Heart left ventricle (tissue), 16 donors: ENCODE results near the gene ATXN2. TPM values are rescaled to one million over a fixed set of nuclear protein-coding genes. Genes with fewer than 3 reads are reported as not detected.
"Not testable (repeated sequence)": the region's sequence is repeated elsewhere in the genome, so short reads cannot be mapped to it uniquely, and the experiment has no call there.

Experiments
- ATAC-seq, 4 donors: fragments of 200-7000 bp; cut with Tn5 transposase; one replicate each; pipeline ENCODE4 v1.9.1; 2020 to 2022; ENCODE audit warnings: moderate library complexity in 4 of 4, mild to moderate bottlenecking in 3 of 4, moderate number of reproducible peaks in 1 of 4
- DNase-seq, 5 donors: peaks; one replicate each; pipeline ENCODE4 v3.0.0-alpha.2; 2020
- H3K27ac ChIP-seq, 12 donors: fragments of 200-600 bp; sonication (generic) in 4 of 12; one replicate each; pipeline versions ENCODE4 v1.5.0 to v1.8.0; 2016 to 2022; ENCODE audit warnings: mild to moderate bottlenecking in 2 of 12
- H3K27me3 ChIP-seq, 9 donors: fragments of 200-600 bp; sonication (generic) in 2 of 9; one replicate each; pipeline versions ENCODE4 v1.5.1 to v1.8.0; 2016 to 2022; ENCODE audit warnings: mild to moderate bottlenecking in 3 of 9
- H3K36me3 ChIP-seq, 9 donors: fragments of 200-600 bp; sonication (generic) in 2 of 9; one replicate each; pipeline versions ENCODE4 v1.5.0 to v1.8.0; 2018 to 2022; ENCODE audit warnings: mild to moderate bottlenecking in 2 of 9
- H3K4me1 ChIP-seq, 12 donors: fragments of 200-600 bp; sonication (generic) in 4 of 12; one replicate each; pipeline versions ENCODE4 v1.5.0 to v1.8.0; 2016 to 2022; ENCODE audit warnings: mild to moderate bottlenecking in 3 of 12
- H3K4me3 ChIP-seq, 12 donors: fragments of 200-600 bp; sonication (generic) in 4 of 12; one replicate each; pipeline versions ENCODE4 v1.5.0 to v1.8.0; 2017 to 2022; ENCODE audit warnings: mild to moderate bottlenecking in 9 of 12, moderate library complexity in 4 of 12
- H3K9me3 ChIP-seq, 12 donors: fragments of 200-600 bp; sonication (generic) in 4 of 12; one replicate each; pipeline versions ENCODE4 v1.5.0 to v1.8.0; 2016 to 2022; ENCODE audit warnings: mild to moderate bottlenecking in 1 of 12
- POLR2A ChIP-seq, 2 donors: fragments of 450-650 bp; IDR thresholded peaks; one replicate each; pipeline ENCODE4 v1.6.1; 2017; ENCODE audit warnings: antibody characterized with exemption in 2 of 2, mild to moderate bottlenecking in 2 of 2, moderate library complexity in 2 of 2
- whole genome bisulfite sequencing, 4 donors: extraction: QIAGEN DNeasy Blood & Tissue Kit in 2 of 4; methylation state at CpG; one replicate each; pipeline versions ENCODE4 v1.1.5 to v1.1.7; 2013 to 2018; 5-methylcytosine and 5-hydroxymethylcytosine counted together
- intact Hi-C, 10 donors: fragments of 100-400 bp; cut with DNase I; formaldehyde crosslinking; loops; one replicate each; pipeline versions ENCODE4 v1.11.1 to v1.14.2; 2022
- polyA plus RNA-seq, 2 donors: library from polyadenylated mRNA; stranded (reverse); fragments of 200-250 nt; gene quantifications; one replicate each; pipeline ENCODE4 v1.2.3, GENCODE V29; 2013
- total RNA-seq, 9 donors: library from RNA; depleted of rRNA in 2 of 9; stranded (reverse); fragments of >200 nt in 2 of 9; fragmentation: NEBNext Ultra II Directional in 3 of 9; extraction: Animal tissue kit (Norgen Biotek cat#: 25700) in 3 of 9; gene quantifications; one replicate each; pipeline versions ENCODE4 v1.1.0 to v1.2.4, GENCODE V29; 2016 to 2023
- TF ChIP-seq, protein P1 (sequence below), 12 donors: fragments of 200-600 bp; sonication (generic) in 4 of 12; IDR thresholded peaks; one replicate each; pipeline versions ENCODE4 v1.5.0 to v1.8.0; 2018 to 2022; ENCODE audit warnings: antibody characterized with exemption in 12 of 12, mild to moderate bottlenecking in 5 of 12
- donor health status: ischemic (EF 13 %, LVEDD 7.1; RV severe dilation, severe dysfunction).
- donor health status: healthy with polysubstance abuse.
- donor health status: DM: no; HTN: yes; CAD: no.
- donor health status: DM: no; HTN: no; CAD: no.
- donor health status: ischemic (EF 25% LVEDD 6.9; RV normal size, moderate dysfunction).
- donor health status: ischemic (EF 25% LVEDD 5.7; RV mildly dilated, moderate dysfunction).
- donor health status: healthy.
- donor health status: DM: yes; HTN: yes; CAD: no.
- donor health status: ischemic (EF 35%, LVEDD 5.7; RV mildly dilated, moderate dysfunction).
- donor health status: nonischemic (EF 11% LVEDD 7.7; RV severe dilation, severe dysfunction).
- donor health status: DM: yes; HTN: yes; CAD: no.
- donor health status: PGD.
- donor health status: ischemic (EF 29% LVEDD 5.4; RV normal size, mild dysfunction).
- donor health status: nonischemic (EF 23%, LVEDD 6.1; RV moderate dilation, normal function).

Gene ATXN2
- total and polyA plus RNA-seq, 11 donors: 23.6 to 59.3 (median 46.8) TPM

DNA sequence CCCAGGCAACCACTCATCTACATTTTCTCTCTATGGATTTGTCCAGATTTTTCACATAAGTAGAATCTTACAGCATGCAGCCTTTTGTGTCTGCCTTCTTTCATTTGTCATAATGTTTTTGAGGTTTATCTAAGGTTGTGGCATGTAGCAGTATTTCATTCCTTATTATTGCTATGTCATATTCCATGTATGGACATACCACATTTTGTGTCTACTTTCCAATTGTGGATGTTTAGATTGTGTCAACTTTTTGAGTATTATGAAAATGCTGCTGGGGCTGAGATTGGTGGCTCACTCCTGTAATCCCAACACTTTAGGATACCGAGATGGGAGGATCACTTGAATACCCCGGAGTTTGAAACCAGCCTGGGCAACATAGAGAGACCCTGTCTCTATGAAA lies 3.2 kb upstream of the ATXN2 start:
- H3K27me3 ChIP-seq: no peaks in the 10 kb centered on the region
- 96 to 98% (median 98%) methylated on average over 2 of the region's 2 CpGs for WGBS, 4 donors
- intact Hi-C loops: no loop called here

DNA sequence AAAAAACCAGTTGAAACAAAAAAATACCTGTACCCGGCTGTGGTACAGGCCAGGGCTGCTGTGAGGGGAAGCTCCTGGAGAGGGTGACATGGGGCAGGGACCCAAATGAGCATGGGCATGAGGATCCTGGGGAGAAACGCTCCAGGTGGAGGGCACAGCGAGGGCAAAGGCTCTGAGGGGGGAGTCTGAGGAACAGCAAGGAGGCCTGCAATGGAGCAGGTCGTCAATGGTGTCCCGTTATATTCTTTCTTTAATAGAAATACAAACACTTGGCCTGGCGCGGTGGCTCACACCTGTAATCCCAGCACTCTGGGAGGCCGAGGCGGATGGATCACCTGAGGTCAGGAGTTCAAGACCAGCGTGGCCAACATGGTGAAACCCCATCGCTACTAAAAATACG lies 1.9 kb upstream of the ATXN2 start:
- H3K27me3 ChIP-seq, H3K36me3 ChIP-seq, H3K4me3 ChIP-seq, H3K9me3 ChIP-seq, DNase-seq, H3K27ac ChIP-seq, intact Hi-C loops, ATAC-seq: not testable (repeated sequence)
- WGBS, 4 donors: 95 to 98% (median 97%) methylated on average over 12 of the region's 12 CpGs
- H3K4me1 ChIP-seq: peaks cover 0 to 29% (median 19%) of the 10 kb centered on the region in 12 donors

More for the DNA sequence above, 3.2 kb upstream of the ATXN2 start:
- no peak overlapping the region for H3K4me3 ChIP-seq
- no peak for DNase-seq
- no peak overlapping the region for H3K27ac ChIP-seq
- H3K9me3 ChIP-seq: no peaks in the 10 kb centered on the region
- no peaks in the 10 kb centered on the region for H3K36me3 ChIP-seq
- peaks cover 0 to 16% (median 8%) of the 10 kb centered on the region in 12 donors for H3K4me1 ChIP-seq
- ATAC-seq: no peak
- TF ChIP-seq POLR2A (IDR thresholded peaks at IDR 0.05): no peak
- TF ChIP-seq, protein P1, sequence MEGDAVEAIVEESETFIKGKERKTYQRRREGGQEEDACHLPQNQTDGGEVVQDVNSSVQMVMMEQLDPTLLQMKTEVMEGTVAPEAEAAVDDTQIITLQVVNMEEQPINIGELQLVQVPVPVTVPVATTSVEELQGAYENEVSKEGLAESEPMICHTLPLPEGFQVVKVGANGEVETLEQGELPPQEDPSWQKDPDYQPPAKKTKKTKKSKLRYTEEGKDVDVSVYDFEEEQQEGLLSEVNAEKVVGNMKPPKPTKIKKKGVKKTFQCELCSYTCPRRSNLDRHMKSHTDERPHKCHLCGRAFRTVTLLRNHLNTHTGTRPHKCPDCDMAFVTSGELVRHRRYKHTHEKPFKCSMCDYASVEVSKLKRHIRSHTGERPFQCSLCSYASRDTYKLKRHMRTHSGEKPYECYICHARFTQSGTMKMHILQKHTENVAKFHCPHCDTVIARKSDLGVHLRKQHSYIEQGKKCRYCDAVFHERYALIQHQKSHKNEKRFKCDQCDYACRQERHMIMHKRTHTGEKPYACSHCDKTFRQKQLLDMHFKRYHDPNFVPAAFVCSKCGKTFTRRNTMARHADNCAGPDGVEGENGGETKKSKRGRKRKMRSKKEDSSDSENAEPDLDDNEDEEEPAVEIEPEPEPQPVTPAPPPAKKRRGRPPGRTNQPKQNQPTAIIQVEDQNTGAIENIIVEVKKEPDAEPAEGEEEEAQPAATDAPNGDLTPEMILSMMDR (IDR thresholded peaks at IDR 0.05): no peak

DNA sequence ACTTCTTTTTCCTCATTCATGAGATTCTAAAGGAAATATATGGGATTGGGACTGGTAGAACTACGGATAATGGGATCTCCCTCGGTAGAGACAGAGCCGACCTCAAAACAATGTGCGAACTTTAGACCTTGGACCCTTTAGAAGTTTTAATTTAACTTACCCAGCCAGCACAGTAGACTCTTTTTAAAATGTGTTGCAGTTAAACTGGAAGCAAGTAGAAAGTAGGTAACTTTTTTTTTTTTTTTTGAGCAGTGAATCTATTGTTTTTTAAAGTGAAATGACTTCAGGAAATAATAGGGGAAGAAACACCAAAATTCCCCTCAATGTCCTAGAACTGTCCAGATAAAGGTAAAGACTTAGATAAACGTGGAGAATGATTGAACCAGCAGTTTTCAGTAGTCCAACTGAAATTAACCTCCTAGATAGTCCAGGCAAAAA lies 1.1 kb upstream of the ATXN2 start:
- Histone ChIP-seq H3K9me3 (no peaks in the 10 kb centered on the region), H3K27ac (peak overlapping the region; percentile 93 to 100 (median 98)), H3K4me1 (peaks cover 0 to 37% (median 25%) of the 10 kb centered on the region in 12 donors), H3K4me3 (peak overlapping the region; percentile 72 to 98 (median 96)), H3K27me3 (no peaks in the 10 kb centered on the region), H3K36me3 (no peaks in the 10 kb centered on the region)
- ATAC-seq (no peak), DNase-seq (no peak)
- intact Hi-C loops: no loop called here
- no peak for TF ChIP-seq POLR2A (IDR thresholded peaks at IDR 0.05)
- TF ChIP-seq, protein P1 (IDR thresholded peaks at IDR 0.05): no peak
- 8 to 10% (median 9%) methylated on average over 5 of the region's 5 CpGs for WGBS, 4 donors

DNA sequence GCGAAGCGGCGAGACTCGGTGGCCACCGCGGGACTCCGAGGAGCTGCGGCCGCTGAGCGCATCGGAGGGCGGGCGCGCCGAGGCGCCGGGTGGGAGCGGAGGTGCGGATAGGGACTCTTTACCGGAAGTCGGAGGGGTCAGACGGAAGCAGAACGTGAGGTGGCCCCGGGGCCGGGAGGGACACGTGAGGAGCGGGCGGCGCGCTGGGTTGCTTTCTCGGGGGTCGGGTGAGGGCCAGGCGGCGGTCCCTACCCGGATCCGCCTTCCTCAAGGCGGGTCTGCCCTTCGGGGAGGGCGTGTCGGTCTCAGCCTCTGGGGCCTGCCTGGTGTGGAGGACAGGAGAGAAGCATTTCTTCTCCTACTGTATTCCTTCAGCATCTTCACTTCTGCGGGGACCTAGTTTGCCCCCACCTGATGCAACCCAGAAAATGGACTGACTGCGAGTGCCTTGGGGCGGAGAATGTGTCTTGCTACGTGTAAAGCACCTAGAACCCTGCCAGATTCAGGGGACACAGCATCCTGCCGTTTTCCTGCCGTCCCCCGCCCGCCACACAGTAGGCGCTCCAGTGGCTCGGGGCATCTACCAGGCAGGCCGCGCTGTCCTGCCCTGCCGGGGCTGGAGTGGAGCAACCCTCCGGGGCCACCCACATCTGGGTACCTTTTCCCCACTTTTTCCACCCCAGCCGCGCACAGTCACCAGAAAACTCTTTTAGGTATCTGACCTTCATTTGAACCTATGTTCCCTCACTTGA lies 514 bp upstream of the ATXN2 start:
- H3K27me3 ChIP-seq: no peaks in the 10 kb centered on the region
- intact Hi-C loops: loop anchor here in 2 of 10 donors (5.0 kb wide), 2 partner anchors 38 to 42 kb away; no protein-coding TSS in a partner anchor
- H3K4me3 ChIP-seq: peak overlapping the region; percentile 72 to 98 (median 96)
- H3K27ac ChIP-seq: peak overlapping the region; percentile 93 to 100 (median 98)
- 0 to 1% (median 0%) methylated on average over 19 to 56 of the region's 56 CpGs for whole genome bisulfite sequencing, 4 donors
- H3K9me3 ChIP-seq: no peaks in the 10 kb centered on the region
- peaks cover 0 to 43% (median 31%) of the 10 kb centered on the region in 12 donors for H3K4me1 ChIP-seq
- ATAC-seq (peak; percentile 87 to 92 (median 90)), DNase-seq (peak; percentile 93 to 95 (median 94))
- H3K36me3 ChIP-seq: no peaks in the 10 kb centered on the region
- TF ChIP-seq, protein P1 (IDR thresholded peaks at IDR 0.05): no peak
- TF ChIP-seq POLR2A (IDR thresholded peaks at IDR 0.05): peak in 1 of 2 donors; percentile 54
